GM12878 (cell line): ENCODE data around the gene ARHGAP26. TPM values are rescaled to one million over a fixed set of nuclear protein-coding genes. Genes with fewer than 3 reads are reported as not detected.

ENCODE experiments used
- ATAC-seq: fragments of 200-7000 bp; cut with Tn5 transposase; 3 replicates; pipeline ENCODE4 v1.9.1; 2020; ENCODE audit warnings: mild to moderate bottlenecking, moderate library complexity
- BruUV-seq: library from RNA; stranded (reverse); fragments of 400-500 nt; replicated peaks from 2 replicates; lab custom pipeline; 2021; lab: Mats Ljungman, UMichigan
- CTCF ChIA-PET: fragments of 300-600 bp; sonication (Branson Sonifier 250); formaldehyde crosslinking; extraction: SDS; loops from one replicate; lab custom pipeline; 2021; ENCODE audit warnings: inconsistent platforms; lab: Yijun Ruan, JAX
- POLR2A ChIA-PET: fragments of 350-600 bp; formaldehyde crosslinking; extraction: SDS; loops from one replicate; lab custom pipeline; 2021; ENCODE audit warnings: inconsistent platforms; lab: Charles Lee
- RAD21 ChIA-PET: fragments of 300-600 bp; sonication (Branson Sonifier 250); formaldehyde crosslinking; loops from one replicate; lab custom pipeline; 2023; ENCODE audit warnings: antibody characterized with exemption; ENCODE audit not compliant: unreplicated experiment; lab: Charles Lee
- SMC1A ChIA-PET: fragments of 300-600 bp; sonication (Branson Sonifier 250); formaldehyde crosslinking; loops from one replicate; lab custom pipeline; 2023; ENCODE audit not compliant: unreplicated experiment, uncharacterized antibody; lab: Charles Lee
- DNase-seq: peaks from one replicate; pipeline ENCODE4 v3.0.0-alpha.2; 2011; ENCODE audit warnings: low read depth, low spot score
- FAIRE-seq: peaks from 3 replicates; lab custom pipeline; 2011; peaks lifted over from hg19 to GRCh38; lab: Jason Lieb, UNC
- H2AFZ ChIP-seq: 2 replicates; pipeline ENCODE4 v1.6.0; 2011; ENCODE audit warnings: low read depth, low read length, control low read depth; ENCODE audit not compliant: control insufficient read depth
- H3K27ac ChIP-seq: 2 replicates; pipeline ENCODE4 v1.5.1; 2011; ENCODE audit warnings: control low read depth; ENCODE audit not compliant: control insufficient read depth, insufficient read depth
- H3K27me3 ChIP-seq, 2 experiments: replicated peaks in 1 of 2; 2 replicates each; pipeline versions ENCODE4 v1.6.0 to v1.6.1; 2011; ENCODE audit warnings: low read length in 1 of 2; ENCODE audit not compliant: control insufficient read depth in 2 of 2, insufficient read depth in 2 of 2
- H3K36me3 ChIP-seq, 2 experiments: 2 replicates each; pipeline ENCODE4 v1.5.1; 2011; ENCODE audit warnings: low read length in 1 of 2; ENCODE audit not compliant: control insufficient read depth in 2 of 2, insufficient read depth in 2 of 2
- H3K4me1 ChIP-seq: 2 replicates; pipeline ENCODE4 v1.6.1; 2011; ENCODE audit warnings: mild to moderate bottlenecking, low read length, moderate library complexity, mixed read lengths; ENCODE audit not compliant: control insufficient read depth, insufficient read depth
- H3K4me2 ChIP-seq: 2 replicates; pipeline ENCODE4 v1.6.0; 2011; ENCODE audit warnings: control low read depth; ENCODE audit not compliant: control insufficient read depth, insufficient read depth
- H3K4me3 ChIP-seq: fragments of 200-600 bp; sonication (generic); 2 replicates; pipeline ENCODE4 v1.5.1; 2016
- H3K79me2 ChIP-seq: 2 replicates; pipeline ENCODE4 v1.6.0; 2011; ENCODE audit warnings: low read length; ENCODE audit not compliant: control insufficient read depth, insufficient read depth
- H3K9ac ChIP-seq: 2 replicates; pipeline ENCODE4 v1.8.0; 2011; ENCODE audit warnings: low read length, control low read depth, mixed read lengths; ENCODE audit not compliant: control insufficient read depth, insufficient read depth
- H3K9me3 ChIP-seq: replicated peaks from 3 replicates; pipeline ENCODE4 v1.5.1; 2011; ENCODE audit warnings: mild to moderate bottlenecking, low read length; ENCODE audit not compliant: control insufficient read depth, insufficient read depth
- H4K20me1 ChIP-seq: 2 replicates; pipeline ENCODE4 v1.6.0; 2011; ENCODE audit not compliant: control insufficient read depth, insufficient read depth
- ATF3 ChIP-seq: IDR thresholded peaks from 2 replicates; pipeline ENCODE4 v1.6.1; 2011; ENCODE audit warnings: low read depth, mild to moderate bottlenecking, low read length, moderate library complexity, borderline replicate concordance; ENCODE audit errors: extremely low read depth
- BACH1 ChIP-seq: fragments of 450-650 bp; IDR thresholded peaks from 2 replicates; pipeline ENCODE4 v1.6.1; 2017; ENCODE audit warnings: mild to moderate bottlenecking, borderline replicate concordance
- CTCF ChIP-seq, 3 experiments: IDR thresholded peaks in 2 of 3; conservative IDR thresholded peaks in 1 of 3; 2 replicates each; pipeline ENCODE4 v1.5.1; 2011; ENCODE audit warnings: low read depth in 3 of 3, low read length in 3 of 3, mild to moderate bottlenecking in 3 of 3, control low read depth in 2 of 3, moderate library complexity in 2 of 3, inconsistent platforms in 1 of 3, mixed read lengths in 1 of 3; ENCODE audit not compliant: control insufficient read depth in 2 of 3, insufficient read depth in 1 of 3; ENCODE audit errors: extremely low read depth in 1 of 3
- DPF2 ChIP-seq: fragments of 450-650 bp; IDR thresholded peaks from 2 replicates; pipeline ENCODE4 v1.6.1; 2017; ENCODE audit warnings: mild to moderate bottlenecking
- MYC ChIP-seq: IDR thresholded peaks from 2 replicates; pipeline ENCODE4 v1.6.1; 2011; ENCODE audit warnings: mild to moderate bottlenecking, low read length, moderate library complexity, inconsistent platforms; ENCODE audit not compliant: insufficient read depth, insufficient replicate concordance, insufficient read length, severe bottlenecking
- NFXL1 ChIP-seq: fragments of 450-650 bp; IDR thresholded peaks from 2 replicates; pipeline ENCODE4 v1.6.1; 2017; ENCODE audit warnings: antibody characterized with exemption, mild to moderate bottlenecking, borderline replicate concordance
- NKRF ChIP-seq: fragments of 450-650 bp; conservative IDR thresholded peaks from 2 replicates; pipeline ENCODE4 v1.6.1; 2017; ENCODE audit warnings: mild to moderate bottlenecking, moderate library complexity
- PAX8 ChIP-seq: fragments of 450-650 bp; IDR thresholded peaks from 2 replicates; pipeline ENCODE4 v1.6.1; 2017; ENCODE audit warnings: mild to moderate bottlenecking, moderate library complexity
- POLR2A ChIP-seq: IDR thresholded peaks from 2 replicates; pipeline ENCODE4 v1.6.1; 2011; ENCODE audit warnings: low read depth, mild to moderate bottlenecking, low read length
- POLR2AphosphoS2 ChIP-seq: IDR thresholded peaks from 2 replicates; pipeline ENCODE4 v1.6.1; 2011; ENCODE audit warnings: low read depth, mild to moderate bottlenecking, low read length, improper control_type of control experiment, moderate library complexity
- RFX5 ChIP-seq: IDR thresholded peaks from 2 replicates; pipeline ENCODE4 v1.6.1; 2011; ENCODE audit warnings: low read depth, low read length, improper control_type of control experiment
- RUNX3 ChIP-seq: IDR thresholded peaks from 2 replicates; pipeline ENCODE4 v1.6.1; 2012; ENCODE audit warnings: low read length, inconsistent platforms
- SIX5 ChIP-seq: IDR thresholded peaks from 2 replicates; pipeline ENCODE4 v1.6.1; 2011; ENCODE audit warnings: mild to moderate bottlenecking, low read depth, low read length, moderate library complexity; ENCODE audit not compliant: severe bottlenecking
- WGBS: methylation state at CpG from one replicate; pipeline ENCODE4 v1.1.6; 2016; ENCODE audit warnings: low lambda C conversion rate; ENCODE audit not compliant: insufficient replicate concordance, insufficient coverage; ENCODE audit errors: missing lambda C conversion rate; 5-methylcytosine and 5-hydroxymethylcytosine counted together
- in situ Hi-C: fragments of 300-500 bp; cut with MboI; formaldehyde crosslinking; loops from 9 replicates; pipeline ENCODE4 v1.14.3; 2018; ENCODE audit warnings: mixed read lengths
- intact Hi-C: fragments of 100-400 bp; cut with micrococcal nuclease; formaldehyde crosslinking; loops from one replicate; pipeline ENCODE4 v1.14.2; 2022; ENCODE audit not compliant: unreplicated experiment
- polyA plus RNA-seq, 11 experiments: library from polyadenylated mRNA; depleted of rRNA in 4 of 11; unstranded in 6 of 11; stranded (reverse) in 5 of 11; fragments of >200 nt; fragmentation: Nextera tagmentation in 4 of 11; fragmentation: Illumina TruSeq in 1 of 11; extraction: Ambion mirVana in 4 of 11; extraction: Trizol in 1 of 11; gene quantifications; 1 replicate in 1 of 11; 2 replicates in 10 of 11; pipeline versions ENCODE4 v1.2.1 to v1.2.3, GENCODE V29; 2011 to 2016; ENCODE audit warnings: inconsistent platforms in 2 of 11, missing spikeins in 2 of 11, low read depth in 1 of 11
- total RNA-seq, 4 experiments: library from RNA; depleted of rRNA in 3 of 4; stranded (reverse); fragments of >200 nt in 3 of 4; fragmentation: Illumina TruSeq in 1 of 4; extraction: Trizol in 1 of 4; gene quantifications; 2 replicates each; pipeline versions ENCODE4 v1.2.1 to v1.2.3, GENCODE V29; 2013 to 2021

The ARHGAP26 gene
- total and polyA plus RNA-seq, 10 of the 15 experiments (the other 5 are each of a cell fraction or from before 2014, with no cell fraction given) = 9.4 to 41.5 (median 19.3) TPM

- FAIRE-seq (no peak), DNase-seq (no peak)
- H4K20me1 ChIP-seq = no peaks in the 10 kb centered on the region
- H2AFZ ChIP-seq = no peak overlapping the region
- H3K4me1 ChIP-seq = no peaks in the 10 kb centered on the region
- WGBS = 25% methylated on average over 5 of the region's 5 CpGs
- H3K9me3 ChIP-seq = no peaks in the 10 kb centered on the region
- RAD21 ChIA-PET = no interaction called here
- H3K36me3 ChIP-seq = no peaks in the 10 kb centered on the region
- BruUV-seq = no TSS peak
- H3K27ac ChIP-seq = no peak overlapping the region
- TF ChIP-seq RFX5 = no peak
- no peak for TF ChIP-seq BACH1
- TF ChIP-seq, all 136 proteins: peak for 0
- intact Hi-C loops = no loop called here
- ChIA-PET CTCF (interaction anchor here (0.6 to 1.8 kb wide), 3 partner anchors 46 to 91 kb away, joined by 3 to 5 read pairs (median 4); no protein-coding TSS in a partner anchor), SMC1A (interaction anchor here (0.6 to 1.3 kb wide), 3 partner anchors 40 to 50 kb away, joined by 3 to 4 read pairs (median 3); no protein-coding TSS in a partner anchor), POLR2A (no interaction called here)
- H3K4me2 ChIP-seq = no peak overlapping the region
- H3K4me3 ChIP-seq = no peak overlapping the region
- H3K27me3 ChIP-seq = no peaks in the 10 kb centered on the region
- no peak for ATAC-seq
- no peaks in the 10 kb centered on the region for H3K79me2 ChIP-seq
- in situ Hi-C loops = no loop called here
- H3K9ac ChIP-seq = no peak overlapping the region
Measured at GRCh38 chr5:142838845-142839244, 68.7 kb downstream of the ARHGAP26 start.

- H3K4me3 ChIP-seq = no peak overlapping the region
- BruUV-seq = no TSS peak
- ChIA-PET RAD21 (no interaction called here), CTCF (interaction anchor here (1.8 kb wide), 1 partner anchor 49 kb away, joined by 4 read pairs; no protein-coding TSS in a partner anchor), SMC1A (interaction anchor here (1.3 kb wide), 1 partner anchor 47 kb away, joined by 4 read pairs; no protein-coding TSS in a partner anchor), POLR2A (no interaction called here)
- intact Hi-C loops (no loop called here), in situ Hi-C loops (no loop called here)
- no peak for FAIRE-seq
- ATAC-seq = no peak
- H3K36me3 ChIP-seq = no peaks in the 10 kb centered on the region
- H2AFZ ChIP-seq = no peak overlapping the region
- peaks cover 2% of the 10 kb centered on the region for H3K4me1 ChIP-seq
- no peaks in the 10 kb centered on the region for H3K9me3 ChIP-seq
- H4K20me1 ChIP-seq = no peaks in the 10 kb centered on the region
- H3K27me3 ChIP-seq = no peaks in the 10 kb centered on the region
- H3K27ac ChIP-seq = no peak overlapping the region
- no peak for DNase-seq
- H3K9ac ChIP-seq = no peak overlapping the region
- WGBS = 46% methylated on average over 6 of the region's 6 CpGs
- no peak overlapping the region for H3K4me2 ChIP-seq
- no peaks in the 10 kb centered on the region for H3K79me2 ChIP-seq
- no peak for TF ChIP-seq RUNX3
- no peak for TF ChIP-seq NKRF
- TF ChIP-seq PAX8 = no peak
- no peak for TF ChIP-seq POLR2A
- TF ChIP-seq SIX5 = no peak
- TF ChIP-seq CTCF (IDR thresholded peaks at IDR 0.05 in 2 of 3, conservative IDR thresholded peaks at IDR 0.05 in 1 of 3; ENCODE audit: control insufficient read depth in 2 of 3, extremely low read depth in 1 of 3, insufficient read depth in 1 of 3, low read depth in 3 of 3, low read length in 3 of 3) = no peak
- TF ChIP-seq ATF3 = no peak
- TF ChIP-seq POLR2AphosphoS2 = no peak
- TF ChIP-seq DPF2 = no peak
- no peak for TF ChIP-seq MYC
- no peak for TF ChIP-seq NFXL1
Measured at GRCh38 chr5:142839711-142840346, 69.7 kb downstream of the ARHGAP26 start.
